Small intestine (tissue), 7 donors: ENCODE results near the gene DCAF11. TPM values are rescaled to one million over a fixed set of nuclear protein-coding genes. Genes with fewer than 3 reads are reported as not detected.

ENCODE experiments used
- DNase-seq, 2 donors: peaks; one replicate each; pipeline versions ENCODE4 v3.0.0 to v3.0.0-alpha.2; 2013
- FAIRE-seq: peaks from 2 replicates; lab custom pipeline; 2012; peaks lifted over from hg19 to GRCh38; lab: Jason Lieb, UNC
- H3K27ac ChIP-seq, 3 donors: one replicate each; pipeline ENCODE4 v1.5.1; 2013; ENCODE audit warnings: low read length in 2 of 3, mild to moderate bottlenecking in 2 of 3, control low read depth in 1 of 3, inconsistent platforms in 1 of 3, low read depth in 1 of 3, moderate library complexity in 1 of 3
- H3K27me3 ChIP-seq, 3 donors: one replicate each; pipeline ENCODE4 v1.6.1; 2013; ENCODE audit warnings: low read length in 3 of 3, inconsistent platforms in 1 of 3; ENCODE audit not compliant: control insufficient read depth in 3 of 3, insufficient read depth in 3 of 3
- H3K36me3 ChIP-seq, 3 donors: one replicate each; pipeline ENCODE4 v1.6.1; 2013; ENCODE audit warnings: low read length in 3 of 3, inconsistent platforms in 1 of 3, low read depth in 1 of 3, mild to moderate bottlenecking in 1 of 3, moderate library complexity in 1 of 3; ENCODE audit not compliant: control insufficient read depth in 3 of 3, insufficient read depth in 2 of 3
- H3K4me1 ChIP-seq, 3 donors: one replicate each; pipeline ENCODE4 v1.6.1; 2013; ENCODE audit warnings: low read length in 2 of 3, inconsistent platforms in 1 of 3, low read depth in 1 of 3, mild to moderate bottlenecking in 1 of 3, moderate library complexity in 1 of 3; ENCODE audit not compliant: control insufficient read depth in 3 of 3, insufficient read depth in 2 of 3
- H3K4me3 ChIP-seq, 3 donors: one replicate each; pipeline ENCODE4 v1.5.1; 2013; ENCODE audit warnings: low read length in 3 of 3, control low read depth in 1 of 3, inconsistent platforms in 1 of 3, low read depth in 1 of 3, mild to moderate bottlenecking in 1 of 3, moderate library complexity in 1 of 3
- H3K9me3 ChIP-seq, 2 donors: one replicate each; pipeline ENCODE4 v1.6.1; 2013; ENCODE audit warnings: low read depth in 1 of 2, low read length in 1 of 2; ENCODE audit not compliant: control insufficient read depth in 2 of 2, insufficient read depth in 1 of 2
- WGBS, 3 donors: extraction: QIAGEN DNeasy Blood & Tissue Kit; methylation state at CpG; one replicate each; pipeline ENCODE4 v1.1.7; 2013; 5-methylcytosine and 5-hydroxymethylcytosine counted together
- polyA plus RNA-seq, 4 donors: library from polyadenylated mRNA; stranded (reverse) in 3 of 4; unstranded in 1 of 4; fragments of 200-250 nt in 3 of 4; fragments of 120-200 nt in 1 of 4; gene quantifications; one replicate each; pipeline versions ENCODE4 v1.2.1 to v1.2.3, GENCODE V29; 2013
- donor health status: healthy with polysubstance abuse.
- donor health status: control.
- donor health status: control.
- donor health status: Bipolar disorder and iron deficiency.
- donor health status: healthy.

DCAF11 gene
- polyA plus RNA-seq, 4 donors: 72.1 to 122 (median 93.3) TPM

GRCh38 chr14:24116128-24116814 is 1.7 kb downstream of the DCAF11 start:
- WGBS, 3 donors: 51 to 73% (median 62%) methylated on average over 6 of the region's 6 CpGs
- DNase-seq: no peak
- Histone ChIP-seq H3K4me1 (peaks cover 0 to 15% (median 13%) of the 10 kb centered on the region in 3 donors), H3K4me3 (peak overlapping the region in 2 of 3 donors; percentile 87 to 95), H3K36me3 (peaks cover 3 to 43% (median 8%) of the 10 kb centered on the region in 3 donors), H3K27ac (no peak overlapping the region), H3K27me3 (no peaks in the 10 kb centered on the region), H3K9me3 (no peaks in the 10 kb centered on the region)
- no peak for FAIRE-seq

DNA sequence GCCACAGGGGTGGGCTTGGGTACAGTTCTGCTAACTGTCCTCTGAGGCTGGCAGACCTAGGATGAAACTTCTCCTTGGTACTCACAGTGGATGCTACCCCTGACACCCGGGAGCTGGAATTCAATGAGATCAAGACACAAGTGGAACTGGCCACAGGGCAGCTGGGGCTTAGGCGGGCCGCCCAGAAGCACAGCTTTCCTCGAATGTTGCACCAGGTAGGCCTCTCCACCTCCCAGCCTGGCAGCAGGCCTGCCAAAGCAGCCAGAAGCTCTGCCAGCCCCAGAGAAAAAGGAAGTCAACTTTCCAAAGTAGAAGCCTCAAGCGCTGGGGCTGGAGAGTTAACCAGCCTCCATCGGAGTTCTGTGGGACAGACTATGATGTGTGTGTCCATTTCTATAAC is 2.6 kb downstream of the DCAF11 start:
- H3K4me1 ChIP-seq: peaks cover 0 to 14% (median 13%) of the 10 kb centered on the region in 3 donors
- H3K27ac ChIP-seq: no peak overlapping the region
- H3K4me3 ChIP-seq: no peak overlapping the region
- FAIRE-seq: no peak
- DNase-seq: no peak
- H3K36me3 ChIP-seq: peaks cover 3 to 51% (median 8%) of the 10 kb centered on the region in 3 donors
- H3K9me3 ChIP-seq: no peaks in the 10 kb centered on the region
- H3K27me3 ChIP-seq: no peaks in the 10 kb centered on the region
- WGBS, 3 donors: 83 to 91% (median 83%) methylated on average over 6 of the region's 6 CpGs

GRCh38 chr14:24119691-24120090 is 5.1 kb downstream of the DCAF11 start:
- Histone ChIP-seq H3K4me1 (peaks cover 0 to 13% (median 9%) of the 10 kb centered on the region in 3 donors), H3K4me3 (no peak overlapping the region), H3K27me3 (no peaks in the 10 kb centered on the region), H3K27ac (no peak overlapping the region), H3K9me3 (no peaks in the 10 kb centered on the region), H3K36me3 (peaks cover 3 to 73% (median 18%) of the 10 kb centered on the region in 3 donors)
- no peak for FAIRE-seq
- DNase-seq: no peak
- WGBS, 3 donors: 96 to 99% (median 96%) methylated on average over 6 of the region's 6 CpGs

DNA sequence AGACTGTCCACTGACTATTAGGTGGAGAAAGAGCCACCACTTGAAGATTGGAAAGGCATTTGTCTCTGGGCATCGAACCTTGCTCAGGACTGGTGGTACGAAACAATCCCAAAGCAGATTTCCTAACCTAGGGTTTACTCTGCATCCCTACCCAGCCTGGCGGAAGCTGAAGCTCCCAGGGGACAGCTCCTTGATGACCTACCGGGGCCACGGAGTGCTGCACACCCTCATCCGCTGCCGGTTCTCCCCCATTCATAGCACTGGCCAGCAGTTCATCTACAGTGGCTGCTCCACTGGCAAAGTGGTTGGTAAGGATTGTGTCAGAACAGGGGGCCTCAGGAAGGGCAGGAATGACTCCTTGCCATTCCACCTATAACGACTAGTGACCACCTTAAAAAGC is 6.6 kb downstream of the DCAF11 start:
- Histone ChIP-seq H3K9me3 (no peaks in the 10 kb centered on the region), H3K4me1 (peaks cover 0 to 9% (median 6%) of the 10 kb centered on the region in 3 donors), H3K4me3 (no peak overlapping the region), H3K27me3 (no peaks in the 10 kb centered on the region), H3K36me3 (peaks cover 3 to 75% (median 18%) of the 10 kb centered on the region in 3 donors), H3K27ac (no peak overlapping the region)
- DNase-seq (no peak), FAIRE-seq (no peak)
- WGBS, 3 donors: 94 to 97% (median 97%) methylated on average over 8 of the region's 8 CpGs

DNA sequence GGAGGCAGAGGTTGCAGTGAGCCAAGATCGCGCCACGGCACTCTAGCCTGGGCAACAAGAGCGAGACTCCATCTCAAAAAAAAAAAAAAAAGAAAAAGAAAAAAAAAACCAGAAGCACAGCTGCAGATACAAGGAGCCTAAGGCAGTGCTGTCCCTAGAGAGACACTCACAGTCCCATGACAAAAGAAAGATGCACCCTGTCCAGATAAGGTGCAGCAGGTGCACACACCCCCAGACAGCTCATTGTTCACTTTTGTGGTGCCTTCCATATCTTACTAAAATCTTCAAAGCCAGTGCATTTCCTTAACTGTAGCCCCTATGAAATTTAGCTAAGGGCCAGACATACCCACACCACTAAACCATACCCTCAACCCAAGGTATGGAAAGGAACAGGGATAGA is 7.8 kb downstream of the DCAF11 start:
- WGBS, 3 donors: 91 to 100% (median 98%) methylated on average over 4 of the region's 4 CpGs
- Histone ChIP-seq H3K27ac (no peak overlapping the region), H3K4me1 (peaks cover 0 to 5% (median 0%) of the 10 kb centered on the region in 3 donors), H3K36me3 (peaks cover 3 to 69% (median 18%) of the 10 kb centered on the region in 3 donors), H3K27me3 (no peaks in the 10 kb centered on the region), H3K9me3 (no peaks in the 10 kb centered on the region), H3K4me3 (no peak overlapping the region)
- FAIRE-seq (no peak), DNase-seq (no peak)

DNA sequence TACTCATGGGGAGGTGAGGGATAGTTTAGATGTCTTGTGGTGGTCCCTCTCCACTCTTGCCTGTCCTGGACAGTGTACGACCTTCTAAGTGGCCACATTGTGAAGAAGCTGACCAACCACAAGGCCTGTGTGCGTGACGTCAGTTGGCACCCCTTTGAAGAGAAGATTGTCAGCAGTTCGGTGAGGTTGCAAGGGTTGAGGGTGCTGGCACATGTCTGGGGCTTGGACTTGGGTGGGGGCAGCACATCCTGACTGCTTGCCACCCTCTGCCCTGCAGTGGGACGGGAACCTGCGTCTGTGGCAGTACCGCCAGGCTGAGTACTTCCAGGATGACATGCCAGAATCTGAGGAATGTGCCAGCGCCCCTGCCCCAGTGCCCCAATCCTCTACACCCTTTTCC is 8.3 kb downstream of the DCAF11 start:
- no peak for FAIRE-seq
- Histone ChIP-seq H3K9me3 (no peaks in the 10 kb centered on the region), H3K36me3 (peaks cover 3 to 66% (median 18%) of the 10 kb centered on the region in 3 donors), H3K4me1 (peaks cover 0 to under 1% (median 0%) of the 10 kb centered on the region in 3 donors), H3K4me3 (no peak overlapping the region), H3K27ac (no peak overlapping the region), H3K27me3 (no peaks in the 10 kb centered on the region)
- no peak for DNase-seq
- WGBS, 3 donors: 95% methylated on average over 8 of the region's 8 CpGs

- Histone ChIP-seq H3K27ac (no peak overlapping the region), H3K27me3 (no peaks in the 10 kb centered on the region), H3K4me1 (no peaks in the 10 kb centered on the region), H3K9me3 (no peaks in the 10 kb centered on the region), H3K4me3 (no peak overlapping the region), H3K36me3 (peaks cover 3 to 57% (median 15%) of the 10 kb centered on the region in 3 donors)
- no peak for DNase-seq
- WGBS, 3 donors: 85 to 87% (median 86%) methylated on average over 9 of the region's 9 CpGs
- no peak for FAIRE-seq
Observed at GRCh38 chr14:24123424-24124417, 9.1 kb downstream of the DCAF11 start.

- Histone ChIP-seq H3K4me3 (no peak overlapping the region), H3K27ac (no peak overlapping the region), H3K36me3 (peaks cover 0 to 36% (median 9%) of the 10 kb centered on the region in 3 donors), H3K4me1 (peaks cover 0 to 5% (median 0%) of the 10 kb centered on the region in 3 donors), H3K9me3 (no peaks in the 10 kb centered on the region), H3K27me3 (no peaks in the 10 kb centered on the region)
- FAIRE-seq (no peak), DNase-seq (no peak)
Observed at GRCh38 chr14:24126939-24127338, 12.4 kb downstream of the DCAF11 start.
